ENCODE data around the gene BRPF1. TPM values are rescaled to one million over a fixed set of nuclear protein-coding genes. Genes with fewer than 3 reads are reported as not detected.

BRPF1 gene
- total and polyA plus RNA-seq, 2 experiments from 2014 or later, result 8.0 to 24.7 TPM

- TF ChIP-seq ZNF462 (CRISPR knock-in tag; IDR thresholded peaks at IDR 0.05) (no peak), JUNB (IDR thresholded peaks at IDR 0.05; ENCODE audit: unreplicated experiment) (no peak), EZH2phosphoT487 (IDR thresholded peaks at IDR 0.05; ENCODE audit: unreplicated experiment) (no peak), ETS1 (IDR thresholded peaks at IDR 0.05) (no peak), POLR2AphosphoS5 (IDR thresholded peaks at IDR 0.05; ENCODE audit: low read depth) (no peak), NANOG (IDR thresholded peaks at IDR 0.05; ENCODE audit: borderline replicate concordance) (no peak)
Observed at GRCh38 chr3:9682096-9682495, 49.4 kb upstream of the BRPF1 start (continued).

GRCh38 chr3:9683426-9683825, 48.1 kb upstream of the BRPF1 start:
- Histone ChIP-seq H3K27ac (ENCODE audit: low read depth) (no peak overlapping the region), H3F3A (replicated peaks; ENCODE audit: low read depth) (no peaks in the 10 kb centered on the region), H3K4me2 (no peak overlapping the region), H3K4me3 (no peak overlapping the region), H3K9me2 (ENCODE audit: insufficient read depth) (no peaks in the 10 kb centered on the region), H3K4me1 (ENCODE audit: insufficient read depth) (no peaks in the 10 kb centered on the region), H3K27me3 (ENCODE audit: insufficient read depth) (no peaks in the 10 kb centered on the region), H3K36me3 (ENCODE audit: insufficient read depth) (peaks cover 5% of the 10 kb centered on the region; the same call in 1 of the 2 replicates), H4K20me1 (replicated peaks; ENCODE audit: insufficient read depth) (no peaks in the 10 kb centered on the region; the same call in 1 of the 2 replicates), H3K79me2 (replicated peaks; ENCODE audit: insufficient read depth) (no peaks in the 10 kb centered on the region), H2AFZ (no peak overlapping the region)
- Mint-ChIP-seq H3K36me3 (ENCODE audit: low read depth) (peaks cover 55% of the 10 kb centered on the region), H3K27me3 (ENCODE audit: insufficient read depth, low read depth, poor library complexity) (peaks cover 1% of the 10 kb centered on the region), H3K9me3 (no peaks in the 10 kb centered on the region; the same call in 2 of the 3 replicates), H3K4me1 (no peaks in the 10 kb centered on the region; the same call in 2 of the 3 replicates), H3K27ac (no peak overlapping the region), H3K4me3 (no peak overlapping the region)
- ATAC-seq (no peak), DNase-seq (ENCODE audit: low spot score) (no peak)
- TF ChIP-seq STAT1 (IDR thresholded peaks at IDR 0.05; ENCODE audit: unreplicated experiment) (no peak), ETS1 (IDR thresholded peaks at IDR 0.05) (no peak), ZNF462 (CRISPR knock-in tag; IDR thresholded peaks at IDR 0.05) (no peak), NANOG (IDR thresholded peaks at IDR 0.05; ENCODE audit: borderline replicate concordance) (no peak)
